ENCODE results near the gene BMI1. TPM values are rescaled to one million over a fixed set of nuclear protein-coding genes. Genes with fewer than 3 reads are reported as not detected.

Gene BMI1
- total RNA-seq, 2 donors from 2014 or later, result 55.9 to 79.4 TPM

GRCh38 chr10:22367471-22367870, 46.6 kb downstream of the BMI1 start:
- no peaks in the 10 kb centered on the region for H3K4me1 ChIP-seq (ENCODE audit: control insufficient read depth in 1 of 2, low read depth in 2 of 2)
- no peak for TF ChIP-seq CTCF (IDR thresholded peaks at IDR 0.05)
- no peaks in the 10 kb centered on the region for H3K9me3 ChIP-seq
- H3K36me3 ChIP-seq, result no peaks in the 10 kb centered on the region
- DNase-seq (ENCODE audit: low spot score), result no peak
- no peak overlapping the region for H3K4me3 ChIP-seq
- H3K27me3 ChIP-seq (replicated peaks; ENCODE audit: insufficient read depth), result no peaks in the 10 kb centered on the region
- H3K27ac ChIP-seq, result no peak overlapping the region
- ATAC-seq (ENCODE audit: insufficient number of reproducible peaks, low FRiP score, low read depth), result no peak

GRCh38 chr10:22368402-22368801, 47.5 kb downstream of the BMI1 start:
- Histone ChIP-seq H3K27me3 (replicated peaks; ENCODE audit: insufficient read depth) (no peaks in the 10 kb centered on the region), H3K4me3 (no peak overlapping the region), H3K27ac (no peak overlapping the region), H3K36me3 (no peaks in the 10 kb centered on the region), H3K9me3 (no peaks in the 10 kb centered on the region), H3K4me1 (ENCODE audit: control insufficient read depth in 1 of 2, low read depth in 2 of 2) (no peaks in the 10 kb centered on the region)
- no peak for DNase-seq (ENCODE audit: low spot score)
- no peak for ATAC-seq (ENCODE audit: insufficient number of reproducible peaks, low FRiP score, low read depth)
- no peak for TF ChIP-seq CTCF (IDR thresholded peaks at IDR 0.05)

GRCh38 chr10:22368981-22369380, 48.1 kb downstream of the BMI1 start:
- Histone ChIP-seq H3K9me3 (no peaks in the 10 kb centered on the region), H3K27ac (no peak overlapping the region), H3K27me3 (replicated peaks; ENCODE audit: insufficient read depth) (no peaks in the 10 kb centered on the region), H3K36me3 (no peaks in the 10 kb centered on the region), H3K4me3 (no peak overlapping the region), H3K4me1 (ENCODE audit: control insufficient read depth in 1 of 2, low read depth in 2 of 2) (no peaks in the 10 kb centered on the region)
- DNase-seq (ENCODE audit: low spot score), result no peak
- TF ChIP-seq CTCF (IDR thresholded peaks at IDR 0.05), result no peak
- no peak for ATAC-seq (ENCODE audit: insufficient number of reproducible peaks, low FRiP score, low read depth)

GRCh38 chr10:22369434-22370072, 48.7 kb downstream of the BMI1 start:
- no peaks in the 10 kb centered on the region for H3K27me3 ChIP-seq (replicated peaks; ENCODE audit: insufficient read depth)
- ATAC-seq (ENCODE audit: insufficient number of reproducible peaks, low FRiP score, low read depth), result no peak
- TF ChIP-seq CTCF (IDR thresholded peaks at IDR 0.05), result no peak
- no peak overlapping the region for H3K27ac ChIP-seq
- H3K36me3 ChIP-seq, result no peaks in the 10 kb centered on the region
- no peaks in the 10 kb centered on the region for H3K9me3 ChIP-seq
- H3K4me1 ChIP-seq (ENCODE audit: control insufficient read depth in 1 of 2, low read depth in 2 of 2), result no peaks in the 10 kb centered on the region
- DNase-seq (ENCODE audit: low spot score), result no peak
- no peak overlapping the region for H3K4me3 ChIP-seq

GRCh38 chr10:22370320-22370719, 49.4 kb downstream of the BMI1 start:
- no peak for TF ChIP-seq CTCF (IDR thresholded peaks at IDR 0.05)
- DNase-seq (ENCODE audit: low spot score), result no peak
- no peak overlapping the region for H3K4me3 ChIP-seq
- H3K27ac ChIP-seq, result no peak overlapping the region
- no peak for ATAC-seq (ENCODE audit: insufficient number of reproducible peaks, low FRiP score, low read depth)
- H3K27me3 ChIP-seq (replicated peaks; ENCODE audit: insufficient read depth), result no peaks in the 10 kb centered on the region
- no peaks in the 10 kb centered on the region for H3K4me1 ChIP-seq (ENCODE audit: control insufficient read depth in 1 of 2, low read depth in 2 of 2)
- H3K9me3 ChIP-seq, result no peaks in the 10 kb centered on the region
- H3K36me3 ChIP-seq, result no peaks in the 10 kb centered on the region

All from thoracic aorta (tissue), 2 donors.